Natural killer cell (primary cell): ENCODE data around the gene ACSS1. TPM values are rescaled to one million over a fixed set of nuclear protein-coding genes. Genes with fewer than 3 reads are reported as not detected.

Source experiments
- ATAC-seq, 3 donors: fragments of 150-1000 bp in 2 of 3; fragments of 200-7000 bp in 1 of 3; cut with Tn5 transposase; 1 replicate in 1 of 3; 2 replicates in 2 of 3; pipeline ENCODE4 v1.10.0; 2021; ENCODE audit warnings: mild to moderate bottlenecking in 2 of 3, moderate library complexity in 2 of 3
- DNase-seq, 2 donors: peaks; one replicate each; pipeline versions ENCODE4 v3.0.0 to v3.0.0-alpha.2; 2013 to 2021; ENCODE audit warnings: mixed read lengths in 1 of 2
- H3K27ac ChIP-seq: one replicate; pipeline ENCODE4 v1.5.1; 2013; ENCODE audit warnings: mild to moderate bottlenecking, low read length
- H3K27me3 ChIP-seq: one replicate; pipeline ENCODE4 v1.6.1; 2013; ENCODE audit warnings: low read length; ENCODE audit not compliant: control insufficient read depth, insufficient read depth
- H3K36me3 ChIP-seq: one replicate; pipeline ENCODE4 v1.6.1; 2013; ENCODE audit warnings: low read length; ENCODE audit not compliant: control insufficient read depth, insufficient read depth
- H3K4me1 ChIP-seq: one replicate; pipeline ENCODE4 v1.6.1; 2013; ENCODE audit warnings: low read length; ENCODE audit not compliant: control insufficient read depth, insufficient read depth
- H3K4me3 ChIP-seq: one replicate; pipeline ENCODE4 v1.5.1; 2013; ENCODE audit warnings: low read length
- H3K9me3 ChIP-seq: one replicate; pipeline ENCODE4 v1.6.1; 2013; ENCODE audit warnings: low read length; ENCODE audit not compliant: control insufficient read depth, insufficient read depth
- H3K27ac Mint-ChIP-seq, 2 donors: one replicate each; pipeline ENCODE4 v1.8.0; 2022; ENCODE audit warnings: mild to moderate bottlenecking in 2 of 2, mixed read lengths in 2 of 2, moderate library complexity in 1 of 2
- H3K27me3 Mint-ChIP-seq, 2 donors: one replicate each; pipeline ENCODE4 v1.8.0; 2022; ENCODE audit warnings: low read depth in 2 of 2, mixed read lengths in 2 of 2
- H3K36me3 Mint-ChIP-seq: one replicate; pipeline ENCODE4 v1.8.0; 2022; ENCODE audit warnings: mixed read lengths
- H3K4me1 Mint-ChIP-seq, 2 donors: one replicate each; pipeline ENCODE4 v1.8.0; 2022; ENCODE audit warnings: mixed read lengths in 2 of 2
- H3K4me3 Mint-ChIP-seq: one replicate; pipeline ENCODE4 v1.8.0; 2022; ENCODE audit warnings: mild to moderate bottlenecking, moderate library complexity, mixed read lengths
- H3K9me3 Mint-ChIP-seq, 2 donors: one replicate each; pipeline ENCODE4 v1.8.0; 2022; ENCODE audit warnings: mixed read lengths in 2 of 2
- CTCF ChIP-seq: fragments of 200-600 bp; IDR thresholded peaks from one replicate; pipeline ENCODE4 v1.8.0; 2022; ENCODE audit warnings: antibody characterized with exemption
- WGBS: methylation state at CpG from one replicate; pipeline ENCODE4 v1.1.7; 2013; ENCODE audit warnings: missing lambda C conversion rate; ENCODE audit not compliant: insufficient coverage; 5-methylcytosine and 5-hydroxymethylcytosine counted together
- intact Hi-C: fragments of 100-400 bp; cut with micrococcal nuclease; formaldehyde crosslinking; loops from one replicate; pipeline ENCODE4 v1.14.2; 2022
- total RNA-seq, 4 donors: library from RNA; stranded (reverse); fragments of 120-200 nt in 1 of 4; gene quantifications; one replicate each; pipeline versions ENCODE4 v1.2.3 to v1.2.4, GENCODE V29; 2013 to 2022

The ACSS1 gene
- total RNA-seq, 3 donors from 2014 or later (not counting 1 experiment from before 2014, with no cell fraction given) = 46.3 to 67.4 (median 57.4) TPM

- Mint-ChIP-seq H3K36me3 (peaks cover 6% of the 10 kb centered on the region), H3K4me1 (peaks cover under 1 to 10% of the 10 kb centered on the region in 2 donors), H3K9me3 (no peaks in the 10 kb centered on the region), H3K27ac (peak overlapping the region in 1 of 2 donors; percentile 16), H3K4me3 (no peak overlapping the region), H3K27me3 (no peaks in the 10 kb centered on the region)
- no peak overlapping the region for H3K27ac ChIP-seq
- ATAC-seq (no peak), DNase-seq (no peak)
- no peaks in the 10 kb centered on the region for H3K27me3 ChIP-seq
- no peak for TF ChIP-seq CTCF
- WGBS = 57% methylated on average over 4 of the region's 4 CpGs
- H3K36me3 ChIP-seq = peaks cover 6% of the 10 kb centered on the region
- no peaks in the 10 kb centered on the region for H3K9me3 ChIP-seq
- no peaks in the 10 kb centered on the region for H3K4me1 ChIP-seq
- H3K4me3 ChIP-seq = no peak overlapping the region
- intact Hi-C loops = no loop called here
Measured at GRCh38 chr20:25000268-25000801, 57.6 kb downstream of the ACSS1 start.

- no peaks in the 10 kb centered on the region for H3K27me3 Mint-ChIP-seq
- H3K9me3 Mint-ChIP-seq = no peaks in the 10 kb centered on the region
- Histone ChIP-seq H3K36me3 (peaks cover 3% of the 10 kb centered on the region), H3K4me3 (no peak overlapping the region), H3K4me1 (peaks cover 7% of the 10 kb centered on the region), H3K27me3 (no peaks in the 10 kb centered on the region), H3K9me3 (no peaks in the 10 kb centered on the region), H3K27ac (no peak overlapping the region)
- WGBS = 89% methylated on average over 4 of the region's 4 CpGs
- intact Hi-C loops = no loop called here
- no peak overlapping the region for H3K4me3 Mint-ChIP-seq
- TF ChIP-seq CTCF = no peak
- peaks cover 6% of the 10 kb centered on the region for H3K36me3 Mint-ChIP-seq
- DNase-seq = no peak
- ATAC-seq = no peak
- no peak overlapping the region for H3K27ac Mint-ChIP-seq
- peaks cover 8 to 18% of the 10 kb centered on the region in 2 donors for H3K4me1 Mint-ChIP-seq
Measured at GRCh38 chr20:24999568-24999967, 58.4 kb downstream of the ACSS1 start.

GRCh38 chr20:24998631-24999445 lies 59.1 kb downstream of the ACSS1 start:
- Mint-ChIP-seq H3K9me3 (no peaks in the 10 kb centered on the region), H3K27me3 (no peaks in the 10 kb centered on the region), H3K27ac (no peak overlapping the region), H3K36me3 (peaks cover 5% of the 10 kb centered on the region), H3K4me1 (peaks cover 9 to 19% of the 10 kb centered on the region in 2 donors), H3K4me3 (no peak overlapping the region)
- no peaks in the 10 kb centered on the region for H3K27me3 ChIP-seq
- no peak for TF ChIP-seq CTCF
- no peaks in the 10 kb centered on the region for H3K9me3 ChIP-seq
- ATAC-seq (no peak), DNase-seq (peak in 1 of 2 donors; percentile 3)
- no peak overlapping the region for H3K27ac ChIP-seq
- WGBS = 86% methylated on average over 12 of the region's 12 CpGs
- no peaks in the 10 kb centered on the region for H3K36me3 ChIP-seq
- no peak overlapping the region for H3K4me3 ChIP-seq
- H3K4me1 ChIP-seq = peaks cover 8% of the 10 kb centered on the region
- intact Hi-C loops = no loop called here
